GM12878 (cell line): ENCODE results near the gene FANCC. TPM values are rescaled to one million over a fixed set of nuclear protein-coding genes. Genes with fewer than 3 reads are reported as not detected.
A peak's percentile ranks its signal among the peaks of the same experiment; 100 is the strongest.

Source experiments
- ATAC-seq: fragments of 200-7000 bp; cut with Tn5 transposase; 3 replicates; pipeline ENCODE4 v1.9.1; 2020; ENCODE audit warnings: mild to moderate bottlenecking, moderate library complexity
- BruUV-seq: library from RNA; stranded (reverse); fragments of 400-500 nt; replicated peaks from 2 replicates; lab custom pipeline; 2021; lab: Mats Ljungman, UMichigan
- CTCF ChIA-PET: fragments of 300-600 bp; sonication (Branson Sonifier 250); formaldehyde crosslinking; extraction: SDS; loops from one replicate; lab custom pipeline; 2021; ENCODE audit warnings: inconsistent platforms; lab: Yijun Ruan, JAX
- POLR2A ChIA-PET: fragments of 350-600 bp; formaldehyde crosslinking; extraction: SDS; loops from one replicate; lab custom pipeline; 2021; ENCODE audit warnings: inconsistent platforms; lab: Charles Lee
- RAD21 ChIA-PET: fragments of 300-600 bp; sonication (Branson Sonifier 250); formaldehyde crosslinking; loops from one replicate; lab custom pipeline; 2023; ENCODE audit warnings: antibody characterized with exemption; ENCODE audit not compliant: unreplicated experiment; lab: Charles Lee
- SMC1A ChIA-PET: fragments of 300-600 bp; sonication (Branson Sonifier 250); formaldehyde crosslinking; loops from one replicate; lab custom pipeline; 2023; ENCODE audit not compliant: unreplicated experiment, uncharacterized antibody; lab: Charles Lee
- DNase-seq: peaks from one replicate; pipeline ENCODE4 v3.0.0-alpha.2; 2011; ENCODE audit warnings: low read depth, low spot score
- FAIRE-seq: peaks from 3 replicates; lab custom pipeline; 2011; peaks lifted over from hg19 to GRCh38; lab: Jason Lieb, UNC
- H2AFZ ChIP-seq: 2 replicates; pipeline ENCODE4 v1.6.0; 2011; ENCODE audit warnings: low read depth, low read length, control low read depth; ENCODE audit not compliant: control insufficient read depth
- H3K27ac ChIP-seq: 2 replicates; pipeline ENCODE4 v1.5.1; 2011; ENCODE audit warnings: control low read depth; ENCODE audit not compliant: control insufficient read depth, insufficient read depth
- H3K27me3 ChIP-seq, 2 experiments: replicated peaks in 1 of 2; 2 replicates each; pipeline versions ENCODE4 v1.6.0 to v1.6.1; 2011; ENCODE audit warnings: low read length in 1 of 2; ENCODE audit not compliant: control insufficient read depth in 2 of 2, insufficient read depth in 2 of 2
- H3K36me3 ChIP-seq, 2 experiments: 2 replicates each; pipeline ENCODE4 v1.5.1; 2011; ENCODE audit warnings: low read length in 1 of 2; ENCODE audit not compliant: control insufficient read depth in 2 of 2, insufficient read depth in 2 of 2
- H3K4me1 ChIP-seq: 2 replicates; pipeline ENCODE4 v1.6.1; 2011; ENCODE audit warnings: mild to moderate bottlenecking, low read length, moderate library complexity, mixed read lengths; ENCODE audit not compliant: control insufficient read depth, insufficient read depth
- H3K4me2 ChIP-seq: 2 replicates; pipeline ENCODE4 v1.6.0; 2011; ENCODE audit warnings: control low read depth; ENCODE audit not compliant: control insufficient read depth, insufficient read depth
- H3K4me3 ChIP-seq: fragments of 200-600 bp; sonication (generic); 2 replicates; pipeline ENCODE4 v1.5.1; 2016
- H3K79me2 ChIP-seq: 2 replicates; pipeline ENCODE4 v1.6.0; 2011; ENCODE audit warnings: low read length; ENCODE audit not compliant: control insufficient read depth, insufficient read depth
- H3K9ac ChIP-seq: 2 replicates; pipeline ENCODE4 v1.8.0; 2011; ENCODE audit warnings: low read length, control low read depth, mixed read lengths; ENCODE audit not compliant: control insufficient read depth, insufficient read depth
- H3K9me3 ChIP-seq: replicated peaks from 3 replicates; pipeline ENCODE4 v1.5.1; 2011; ENCODE audit warnings: mild to moderate bottlenecking, low read length; ENCODE audit not compliant: control insufficient read depth, insufficient read depth
- H4K20me1 ChIP-seq: 2 replicates; pipeline ENCODE4 v1.6.0; 2011; ENCODE audit not compliant: control insufficient read depth, insufficient read depth
- BCL11A ChIP-seq: IDR thresholded peaks from 2 replicates; pipeline ENCODE4 v1.6.1; 2011; ENCODE audit warnings: low read depth, low read length
- CEBPB ChIP-seq, 2 experiments: fragments of 150-350 bp in 1 of 2; IDR thresholded peaks; 2 replicates each; pipeline ENCODE4 v1.6.1; 2012 to 2014; ENCODE audit warnings: low read depth in 2 of 2, low read length in 2 of 2, borderline replicate concordance in 1 of 2, inconsistent platforms in 1 of 2
- KDM1A ChIP-seq: fragments of 200-600 bp; sonication (generic); IDR thresholded peaks from 2 replicates; pipeline ENCODE4 v1.6.1; 2016; ENCODE audit warnings: borderline replicate concordance
- SMARCA5 ChIP-seq: fragments of 450-650 bp; IDR thresholded peaks from 2 replicates; pipeline ENCODE4 v1.6.1; 2017; ENCODE audit warnings: mild to moderate bottlenecking
- SREBF1 ChIP-seq: IDR thresholded peaks from 2 replicates; pipeline ENCODE4 v1.6.1; 2012; ENCODE audit warnings: mild to moderate bottlenecking, low read length
- WGBS: methylation state at CpG from one replicate; pipeline ENCODE4 v1.1.6; 2016; ENCODE audit warnings: low lambda C conversion rate; ENCODE audit not compliant: insufficient replicate concordance, insufficient coverage; ENCODE audit errors: missing lambda C conversion rate; 5-methylcytosine and 5-hydroxymethylcytosine counted together
- in situ Hi-C: fragments of 300-500 bp; cut with MboI; formaldehyde crosslinking; loops from 9 replicates; pipeline ENCODE4 v1.14.3; 2018; ENCODE audit warnings: mixed read lengths
- intact Hi-C: fragments of 100-400 bp; cut with micrococcal nuclease; formaldehyde crosslinking; loops from one replicate; pipeline ENCODE4 v1.14.2; 2022; ENCODE audit not compliant: unreplicated experiment
- polyA plus RNA-seq, 11 experiments: library from polyadenylated mRNA; depleted of rRNA in 4 of 11; unstranded in 6 of 11; stranded (reverse) in 5 of 11; fragments of >200 nt; fragmentation: Nextera tagmentation in 4 of 11; fragmentation: Illumina TruSeq in 1 of 11; extraction: Ambion mirVana in 4 of 11; extraction: Trizol in 1 of 11; gene quantifications; 1 replicate in 1 of 11; 2 replicates in 10 of 11; pipeline versions ENCODE4 v1.2.1 to v1.2.3, GENCODE V29; 2011 to 2016; ENCODE audit warnings: inconsistent platforms in 2 of 11, missing spikeins in 2 of 11, low read depth in 1 of 11
- total RNA-seq, 4 experiments: library from RNA; depleted of rRNA in 3 of 4; stranded (reverse); fragments of >200 nt in 3 of 4; fragmentation: Illumina TruSeq in 1 of 4; extraction: Trizol in 1 of 4; gene quantifications; 2 replicates each; pipeline versions ENCODE4 v1.2.1 to v1.2.3, GENCODE V29; 2013 to 2021
- TF ChIP-seq, protein P1 (sequence below): fragments of 450-650 bp; IDR thresholded peaks from 2 replicates; pipeline ENCODE4 v1.6.1; 2017; ENCODE audit warnings: borderline replicate concordance
- TF ChIP-seq, protein P2 (sequence below): fragments of 450-650 bp; conservative IDR thresholded peaks from 2 replicates; pipeline ENCODE4 v1.6.1; 2017; ENCODE audit warnings: mild to moderate bottlenecking, moderate library complexity
- TF ChIP-seq, protein P3 (sequence below), 3 experiments: IDR thresholded peaks in 2 of 3; conservative IDR thresholded peaks in 1 of 3; 2 replicates each; pipeline ENCODE4 v1.5.1; 2011; ENCODE audit warnings: low read depth in 3 of 3, low read length in 3 of 3, mild to moderate bottlenecking in 3 of 3, control low read depth in 2 of 3, moderate library complexity in 2 of 3, inconsistent platforms in 1 of 3, mixed read lengths in 1 of 3; ENCODE audit not compliant: control insufficient read depth in 2 of 3, insufficient read depth in 1 of 3; ENCODE audit errors: extremely low read depth in 1 of 3

Gene FANCC
- total and polyA plus RNA-seq, 10 of the 15 experiments (the other 5 are each of a cell fraction or from before 2014, with no cell fraction given): 1.2 to 16.8 (median 10.5) TPM

DNA sequence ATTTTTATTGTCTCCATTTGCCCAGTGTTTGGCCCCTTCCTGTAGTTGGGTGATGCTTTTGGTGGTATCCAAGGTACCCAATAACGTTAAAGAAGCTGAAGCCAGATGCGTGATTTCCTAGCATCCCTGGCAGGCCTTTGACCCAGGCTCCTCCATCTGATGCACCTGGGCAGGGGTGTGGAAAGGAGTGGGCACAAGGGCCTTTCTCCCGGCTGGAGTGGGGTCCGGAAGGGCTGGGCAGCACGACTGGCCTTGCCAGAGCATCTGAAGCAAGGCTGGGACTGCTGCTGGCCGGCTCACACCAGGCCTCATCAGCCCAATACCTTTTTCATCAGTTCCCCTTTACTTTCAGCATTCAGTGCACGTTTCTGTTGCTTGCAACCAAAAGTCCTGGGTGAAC is 220.2 kb downstream of the FANCC start (continued):
- TF ChIP-seq, protein P1, sequence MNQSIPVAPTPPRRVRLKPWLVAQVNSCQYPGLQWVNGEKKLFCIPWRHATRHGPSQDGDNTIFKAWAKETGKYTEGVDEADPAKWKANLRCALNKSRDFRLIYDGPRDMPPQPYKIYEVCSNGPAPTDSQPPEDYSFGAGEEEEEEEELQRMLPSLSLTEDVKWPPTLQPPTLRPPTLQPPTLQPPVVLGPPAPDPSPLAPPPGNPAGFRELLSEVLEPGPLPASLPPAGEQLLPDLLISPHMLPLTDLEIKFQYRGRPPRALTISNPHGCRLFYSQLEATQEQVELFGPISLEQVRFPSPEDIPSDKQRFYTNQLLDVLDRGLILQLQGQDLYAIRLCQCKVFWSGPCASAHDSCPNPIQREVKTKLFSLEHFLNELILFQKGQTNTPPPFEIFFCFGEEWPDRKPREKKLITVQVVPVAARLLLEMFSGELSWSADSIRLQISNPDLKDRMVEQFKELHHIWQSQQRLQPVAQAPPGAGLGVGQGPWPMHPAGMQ: no peak
- TF ChIP-seq CEBPB (IDR thresholded peaks at IDR 0.05; ENCODE audit: borderline replicate concordance in 1 of 2, low read depth in 2 of 2, low read length in 2 of 2): no peak
- TF ChIP-seq, protein P2, sequence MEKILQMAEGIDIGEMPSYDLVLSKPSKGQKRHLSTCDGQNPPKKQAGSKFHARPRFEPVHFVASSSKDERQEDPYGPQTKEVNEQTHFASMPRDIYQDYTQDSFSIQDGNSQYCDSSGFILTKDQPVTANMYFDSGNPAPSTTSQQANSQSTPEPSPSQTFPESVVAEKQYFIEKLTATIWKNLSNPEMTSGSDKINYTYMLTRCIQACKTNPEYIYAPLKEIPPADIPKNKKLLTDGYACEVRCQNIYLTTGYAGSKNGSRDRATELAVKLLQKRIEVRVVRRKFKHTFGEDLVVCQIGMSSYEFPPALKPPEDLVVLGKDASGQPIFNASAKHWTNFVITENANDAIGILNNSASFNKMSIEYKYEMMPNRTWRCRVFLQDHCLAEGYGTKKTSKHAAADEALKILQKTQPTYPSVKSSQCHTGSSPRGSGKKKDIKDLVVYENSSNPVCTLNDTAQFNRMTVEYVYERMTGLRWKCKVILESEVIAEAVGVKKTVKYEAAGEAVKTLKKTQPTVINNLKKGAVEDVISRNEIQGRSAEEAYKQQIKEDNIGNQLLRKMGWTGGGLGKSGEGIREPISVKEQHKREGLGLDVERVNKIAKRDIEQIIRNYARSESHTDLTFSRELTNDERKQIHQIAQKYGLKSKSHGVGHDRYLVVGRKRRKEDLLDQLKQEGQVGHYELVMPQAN: no peak

DNA sequence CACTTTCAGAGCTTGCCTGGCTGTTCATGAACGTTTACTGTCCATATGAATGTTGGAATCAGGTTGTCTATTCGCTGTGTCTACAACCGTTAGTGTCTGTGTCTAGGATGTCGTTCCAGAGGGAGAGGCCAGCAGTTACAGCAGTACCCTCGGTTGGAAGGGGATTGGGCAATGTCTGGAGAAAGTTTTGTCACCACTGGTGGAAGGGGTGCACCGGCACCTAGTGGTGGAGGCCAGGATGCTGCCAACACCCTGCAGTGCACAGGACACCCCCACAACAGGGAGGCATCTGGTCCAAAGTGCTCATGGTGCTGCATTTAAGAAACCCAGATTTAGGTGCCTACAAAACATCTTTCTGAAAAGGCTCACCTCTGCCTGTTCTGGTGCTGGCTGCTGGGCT is 220.7 kb downstream of the FANCC start:
- DNase-seq: no peak
- Histone ChIP-seq H3K9me3 (no peaks in the 10 kb centered on the region), H3K4me3 (no peak overlapping the region), H3K27ac (no peak overlapping the region), H3K9ac (no peak overlapping the region), H2AFZ (no peak overlapping the region), H3K79me2 (no peaks in the 10 kb centered on the region), H3K4me2 (no peak overlapping the region), H3K27me3 (no peaks in the 10 kb centered on the region), H3K4me1 (no peaks in the 10 kb centered on the region), H4K20me1 (no peaks in the 10 kb centered on the region), H3K36me3 (no peaks in the 10 kb centered on the region; a peak in 1 of 4 replicates)
- peak; percentile 13; the same call in 1 of the 3 replicates for ATAC-seq
- intact Hi-C loops (no loop called here), in situ Hi-C loops (no loop called here)
- no TSS peak for BruUV-seq
- ChIA-PET SMC1A (no interaction called here), RAD21 (no interaction called here), POLR2A (no interaction called here), CTCF (interaction anchor here (0.8 kb wide), 1 partner anchor 428 kb away, joined by 4 read pairs; no protein-coding TSS in a partner anchor)
- no peak for FAIRE-seq
- TF ChIP-seq KDM1A (no peak), SMARCA5 (no peak), BCL11A (no peak), SREBF1 (no peak)
- TF ChIP-seq, protein P1: no peak
- TF ChIP-seq, protein P3, sequence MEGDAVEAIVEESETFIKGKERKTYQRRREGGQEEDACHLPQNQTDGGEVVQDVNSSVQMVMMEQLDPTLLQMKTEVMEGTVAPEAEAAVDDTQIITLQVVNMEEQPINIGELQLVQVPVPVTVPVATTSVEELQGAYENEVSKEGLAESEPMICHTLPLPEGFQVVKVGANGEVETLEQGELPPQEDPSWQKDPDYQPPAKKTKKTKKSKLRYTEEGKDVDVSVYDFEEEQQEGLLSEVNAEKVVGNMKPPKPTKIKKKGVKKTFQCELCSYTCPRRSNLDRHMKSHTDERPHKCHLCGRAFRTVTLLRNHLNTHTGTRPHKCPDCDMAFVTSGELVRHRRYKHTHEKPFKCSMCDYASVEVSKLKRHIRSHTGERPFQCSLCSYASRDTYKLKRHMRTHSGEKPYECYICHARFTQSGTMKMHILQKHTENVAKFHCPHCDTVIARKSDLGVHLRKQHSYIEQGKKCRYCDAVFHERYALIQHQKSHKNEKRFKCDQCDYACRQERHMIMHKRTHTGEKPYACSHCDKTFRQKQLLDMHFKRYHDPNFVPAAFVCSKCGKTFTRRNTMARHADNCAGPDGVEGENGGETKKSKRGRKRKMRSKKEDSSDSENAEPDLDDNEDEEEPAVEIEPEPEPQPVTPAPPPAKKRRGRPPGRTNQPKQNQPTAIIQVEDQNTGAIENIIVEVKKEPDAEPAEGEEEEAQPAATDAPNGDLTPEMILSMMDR (IDR thresholded peaks at IDR 0.05 in 2 of 3, conservative IDR thresholded peaks at IDR 0.05 in 1 of 3; ENCODE audit: control insufficient read depth in 2 of 3, extremely low read depth in 1 of 3, insufficient read depth in 1 of 3, low read depth in 3 of 3, low read length in 3 of 3): peak in 1 of 3 experiments; percentile 0; a peak in 1 of 6 replicates
- WGBS: 96% methylated on average over 6 of the region's 6 CpGs
